ENCODE results near the gene ZNF583. TPM values are rescaled to one million over a fixed set of nuclear protein-coding genes. Genes with fewer than 3 reads are reported as not detected.

The ZNF583 gene
- total RNA-seq, result 6.3 TPM

GRCh38 chr19:56403764-56404704 lies at the start of gene ZNF583:
TSS of gene ZNF583 (plus strand) at chr19:56404332. CDS start at chr19:56407115, 2,783 bp downstream.
- peak; percentile 95 for DNase-seq

- no peak for DNase-seq
Observed at GRCh38 chr19:56355517-56355916, 48.6 kb upstream of the ZNF583 start.

GRCh38 chr19:56356944-56357343 lies 47.2 kb upstream of the ZNF583 start:
- no peak for DNase-seq

GRCh38 chr19:56360841-56361240 lies 43.3 kb upstream of the ZNF583 start:
- DNase-seq, result no peak

- DNase-seq, result peak; percentile 91
Observed at GRCh38 chr19:56367829-56368711, 36.1 kb upstream of the ZNF583 start.

GRCh38 chr19:56369886-56370676 lies 34.1 kb upstream of the ZNF583 start:
- DNase-seq, result no peak

- no peak for DNase-seq
Observed at GRCh38 chr19:56372281-56372680, 31.9 kb upstream of the ZNF583 start.

GRCh38 chr19:56377105-56377924 lies 26.8 kb upstream of the ZNF583 start:
- DNase-seq, result no peak

- no peak for DNase-seq
Observed at GRCh38 chr19:56383826-56384605, 20.1 kb upstream of the ZNF583 start.

- peak; percentile 96 for DNase-seq
Observed at GRCh38 chr19:56393119-56394012, 10.8 kb upstream of the ZNF583 start, which contains the start of gene ZNF582. TSS of gene ZNF582 (minus strand) at chr19:56393534. CDS start at chr19:56391752, 1,782 bp downstream.

- no peak for DNase-seq
Observed at GRCh38 chr19:56398809-56399208, 5.3 kb upstream of the ZNF583 start.

GRCh38 chr19:56400485-56400884 lies 3.6 kb upstream of the ZNF583 start:
- no peak for DNase-seq

- no peak for DNase-seq
Observed at GRCh38 chr19:56403261-56403660, 871 bp upstream of the ZNF583 start.

GRCh38 chr19:56404705-56405056 lies 549 bp downstream of the ZNF583 start:
- peak; percentile 63 for DNase-seq

- DNase-seq, result no peak
Observed at GRCh38 chr19:56405062-56405461, 930 bp downstream of the ZNF583 start.

GRCh38 chr19:56423276-56423984 lies 19.3 kb downstream of the ZNF583 start:
- no peak for DNase-seq

GRCh38 chr19:56423985-56424353 lies 19.8 kb downstream of the ZNF583 start:
- DNase-seq, result no peak

GRCh38 chr19:56441206-56441792 lies 37.2 kb downstream of the ZNF583 start:
- no peak for DNase-seq
